HepG2 (cell line): ENCODE measurements around the gene METTL27. TPM values are rescaled to one million over a fixed set of nuclear protein-coding genes. Genes with fewer than 3 reads are reported as not detected.
A peak's percentile ranks its signal among the peaks of the same experiment; 100 is the strongest.

ENCODE experiments used
- BCLAF1 ChIP-seq: fragments of 450-650 bp; IDR thresholded peaks from 2 replicates; pipeline ENCODE4 v1.6.1; 2017; ENCODE audit warnings: mild to moderate bottlenecking
- ELF3 ChIP-seq: IDR thresholded peaks from 2 replicates; pipeline ENCODE4 v1.6.1; 2016; ENCODE audit warnings: missing genetic modification reagents, missing compliant biosample characterization
- HHEX ChIP-seq: IDR thresholded peaks from 2 replicates; pipeline ENCODE4 v1.6.1; 2016; ENCODE audit warnings: control low read depth
- IRF2 ChIP-seq: IDR thresholded peaks from 2 replicates; pipeline ENCODE4 v1.6.1; 2018; ENCODE audit warnings: missing genetic modification reagents, missing compliant biosample characterization
- KIAA2018 ChIP-seq: sonication (generic); formaldehyde crosslinking; IDR thresholded peaks from 2 replicates; pipeline ENCODE4 v1.5.0; 2020; ENCODE audit warnings: mild to moderate bottlenecking, missing genetic modification reagents, borderline replicate concordance
- KLF13 ChIP-seq: sonication (generic); formaldehyde crosslinking; IDR thresholded peaks from 2 replicates; pipeline ENCODE4 v1.4.0; 2020; ENCODE audit warnings: mild to moderate bottlenecking, missing genetic modification reagents
- MED13 ChIP-seq: sonication (generic); formaldehyde crosslinking; IDR thresholded peaks from 2 replicates; pipeline ENCODE4 v1.5.0; 2020; ENCODE audit warnings: missing genetic modification reagents
- MEF2D ChIP-seq: sonication (generic); formaldehyde crosslinking; IDR thresholded peaks from 2 replicates; pipeline ENCODE4 v1.5.1; 2020; ENCODE audit warnings: mild to moderate bottlenecking, missing genetic modification reagents
- MTA1 ChIP-seq: sonication (generic); formaldehyde crosslinking; IDR thresholded peaks from 2 replicates; pipeline ENCODE4 v1.4.0; 2020; ENCODE audit warnings: missing genetic modification reagents, mild to moderate bottlenecking, borderline replicate concordance
- MTF1 ChIP-seq: sonication (generic); formaldehyde crosslinking; IDR thresholded peaks from 2 replicates; pipeline ENCODE4 v1.5.0; 2020; ENCODE audit warnings: missing genetic modification reagents
- NCOA2 ChIP-seq: sonication (generic); formaldehyde crosslinking; IDR thresholded peaks from 2 replicates; pipeline ENCODE4 v1.8.0; 2022; ENCODE audit warnings: inconsistent platforms
- NR1H2 ChIP-seq: sonication (generic); formaldehyde crosslinking; IDR thresholded peaks from 2 replicates; pipeline ENCODE4 v1.8.1; 2022; ENCODE audit warnings: low read depth, missing genetic modification reagents, borderline replicate concordance
- RELA ChIP-seq: sonication (generic); formaldehyde crosslinking; IDR thresholded peaks from 2 replicates; pipeline ENCODE4 v1.4.0; 2020; ENCODE audit warnings: missing genetic modification reagents
- THYN1 ChIP-seq: sonication (generic); formaldehyde crosslinking; IDR thresholded peaks from 2 replicates; pipeline ENCODE4 v1.8.1; 2023; ENCODE audit warnings: low read depth, mild to moderate bottlenecking, moderate library complexity, missing genetic modification reagents, borderline replicate concordance
- ZEB1 ChIP-seq: IDR thresholded peaks from 2 replicates; pipeline ENCODE4 v1.6.1; 2012; ENCODE audit warnings: mild to moderate bottlenecking, low read depth, inconsistent platforms; ENCODE audit not compliant: insufficient replicate concordance
- ZNF235 ChIP-seq: sonication (generic); formaldehyde crosslinking; IDR thresholded peaks from 2 replicates; pipeline ENCODE4 v1.8.1; 2023; ENCODE audit warnings: mild to moderate bottlenecking, missing genetic modification reagents, borderline replicate concordance
- ZNF253 ChIP-seq: sonication (generic); formaldehyde crosslinking; IDR thresholded peaks from 2 replicates; pipeline ENCODE4 v1.8.0; 2022; ENCODE audit warnings: mild to moderate bottlenecking, missing genetic modification reagents, borderline replicate concordance
- ZNF34 ChIP-seq: sonication (generic); formaldehyde crosslinking; IDR thresholded peaks from 2 replicates; pipeline ENCODE4 v1.4.0; 2020; ENCODE audit warnings: mild to moderate bottlenecking, missing genetic modification reagents, borderline replicate concordance
- ZZZ3 ChIP-seq: sonication (generic); formaldehyde crosslinking; IDR thresholded peaks from 2 replicates; pipeline ENCODE4 v1.4.0; 2020; ENCODE audit warnings: missing genetic modification reagents, mild to moderate bottlenecking, borderline replicate concordance
- polyA plus RNA-seq, 8 experiments: library from polyadenylated mRNA; depleted of rRNA in 3 of 8; stranded (reverse) in 7 of 8; unstranded in 1 of 8; fragments of >200 nt; fragmentation: Illumina TruSeq in 4 of 8; extraction: Trizol in 4 of 8; gene quantifications; 2 replicates each; pipeline versions ENCODE4 v1.2.1 to v1.2.3, GENCODE V29; 2011 to 2016; ENCODE audit warnings: low read depth in 4 of 8, missing spikeins in 1 of 8, mixed read lengths in 1 of 8; ENCODE audit not compliant: insufficient read depth in 1 of 8
- total RNA-seq, 5 experiments: library from RNA; depleted of rRNA; stranded (reverse); fragments of >200 nt; fragmentation: Illumina TruSeq; extraction: Trizol; gene quantifications; 2 replicates each; pipeline ENCODE4 v1.2.3, GENCODE V29; 2016; ENCODE audit warnings: low read depth in 1 of 5
- TF ChIP-seq, protein P1 (sequence below): sonication (generic); formaldehyde crosslinking; IDR thresholded peaks from 2 replicates; pipeline ENCODE4 v1.5.0; 2020; ENCODE audit warnings: missing genetic modification reagents

Gene METTL27
- total and polyA plus RNA-seq, 2 of the 13 experiments (the other 11 are each of a cell fraction or from before 2014, with no cell fraction given), result 2.0 to 3.0 TPM

- no peak for TF ChIP-seq NR1H2 (CRISPR knock-in tag)
- TF ChIP-seq MED13, result no peak
- TF ChIP-seq MTF1 (CRISPR knock-in tag), result no peak
- TF ChIP-seq ZZZ3 (CRISPR knock-in tag), result no peak
- no peak; the same call in 1 of the 2 replicates for TF ChIP-seq ELF3
- no peak for TF ChIP-seq ZNF34 (CRISPR knock-in tag)
- TF ChIP-seq BCLAF1, result no peak
- TF ChIP-seq HHEX, result peak; percentile 83
- TF ChIP-seq ZNF235 (CRISPR knock-in tag), result no peak
- no peak for TF ChIP-seq KLF13 (CRISPR knock-in tag)
- peak; percentile 73 for TF ChIP-seq NCOA2 (CRISPR knock-in tag)
- TF ChIP-seq, protein P1, sequence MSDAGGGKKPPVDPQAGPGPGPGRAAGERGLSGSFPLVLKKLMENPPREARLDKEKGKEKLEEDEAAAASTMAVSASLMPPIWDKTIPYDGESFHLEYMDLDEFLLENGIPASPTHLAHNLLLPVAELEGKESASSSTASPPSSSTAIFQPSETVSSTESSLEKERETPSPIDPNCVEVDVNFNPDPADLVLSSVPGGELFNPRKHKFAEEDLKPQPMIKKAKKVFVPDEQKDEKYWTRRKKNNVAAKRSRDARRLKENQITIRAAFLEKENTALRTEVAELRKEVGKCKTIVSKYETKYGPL (CRISPR knock-in tag), result no peak
- TF ChIP-seq ZNF253 (CRISPR knock-in tag), result no peak
- TF ChIP-seq THYN1 (CRISPR knock-in tag), result no peak
- TF ChIP-seq MEF2D (CRISPR knock-in tag), result 0 out of 2 replicates have a peak, but pooled peaks have one; percentile 26
- TF ChIP-seq MTA1, result peak; percentile 80; the same call in 1 of the 2 replicates
- TF ChIP-seq KIAA2018 (CRISPR knock-in tag), result no peak
- no peak for TF ChIP-seq ZEB1
- peak; percentile 45; the same call in 1 of the 2 replicates for TF ChIP-seq IRF2 (CRISPR knock-in tag)
- no peak for TF ChIP-seq RELA (CRISPR knock-in tag)
Measured at GRCh38 chr7:73870041-73870492, 27.8 kb upstream of the METTL27 start (continued).
